ENCODE data around the gene DIP2B. TPM values are rescaled to one million over a fixed set of nuclear protein-coding genes. Genes with fewer than 3 reads are reported as not detected.

DIP2B gene
- total RNA-seq, 3 donors from 2014 or later (not counting 1 experiment from before 2014, with no cell fraction given): 17.2 to 23.2 (median 22.2) TPM

GRCh38 chr12:50639721-50640120, 134.9 kb downstream of the DIP2B start:
- H3K27ac Mint-ChIP-seq: no peak overlapping the region
- intact Hi-C loops (cut with micrococcal nuclease): no loop called here
- no peaks in the 10 kb centered on the region for H3K9me3 Mint-ChIP-seq
- no peak overlapping the region for H3K27ac ChIP-seq (ENCODE audit: low read length)
- H3K36me3 ChIP-seq (ENCODE audit: control insufficient read depth, insufficient read depth, low read length): peaks cover 2% of the 10 kb centered on the region
- no peak overlapping the region for H3K4me3 ChIP-seq (ENCODE audit: low read length)
- DNase-seq: no peak
- H3K4me1 ChIP-seq (ENCODE audit: control insufficient read depth, insufficient read depth, low read length): peaks cover 3% of the 10 kb centered on the region
- no peaks in the 10 kb centered on the region for H3K36me3 Mint-ChIP-seq
- no peaks in the 10 kb centered on the region for H3K27me3 ChIP-seq (ENCODE audit: control insufficient read depth, insufficient read depth, low read length)
- no peak for ATAC-seq
- peaks cover 21 to 32% of the 10 kb centered on the region in 2 donors for H3K4me1 Mint-ChIP-seq
- no peaks in the 10 kb centered on the region for H3K9me3 ChIP-seq (ENCODE audit: control insufficient read depth, insufficient read depth, low read length)
- no peak overlapping the region for H3K4me3 Mint-ChIP-seq
- H3K27me3 Mint-ChIP-seq (ENCODE audit: low read depth in 2 of 2): no peaks in the 10 kb centered on the region
- WGBS (ENCODE audit: insufficient coverage): 94% methylated on average over 1 of the region's 4 CpGs
- TF ChIP-seq CTCF (IDR thresholded peaks at IDR 0.05): no peak

DNA sequence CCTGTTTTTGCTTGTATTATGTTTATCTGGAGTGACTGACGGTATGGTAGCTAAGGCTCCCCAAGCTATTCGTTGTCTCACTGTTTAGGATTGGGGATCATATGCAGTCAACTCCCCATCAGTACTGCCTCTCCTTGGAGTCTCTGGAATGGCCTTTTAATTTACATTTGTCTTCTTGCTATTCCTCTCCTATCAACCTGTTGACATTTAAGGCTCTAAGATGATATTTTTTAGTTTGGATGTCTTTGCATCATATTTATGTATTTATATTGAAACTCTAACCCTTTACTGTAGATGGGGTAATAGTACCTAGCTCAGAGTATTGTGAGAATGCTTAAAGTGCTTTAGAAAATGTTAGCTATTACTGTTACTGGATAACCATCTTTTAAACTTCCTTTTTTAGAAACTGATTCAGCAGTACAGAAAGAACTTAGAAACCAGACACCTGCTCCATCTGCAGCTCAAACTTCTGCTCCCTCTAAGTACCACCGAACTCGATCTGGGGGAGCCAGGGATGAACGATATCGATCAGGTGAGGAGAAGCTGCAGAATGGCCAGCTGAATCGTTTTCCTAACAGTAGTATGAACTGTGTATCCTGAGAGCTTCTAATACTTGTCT, 135.6 kb downstream of the DIP2B start:
- H3K4me1 ChIP-seq (ENCODE audit: control insufficient read depth, insufficient read depth, low read length): peaks cover 3% of the 10 kb centered on the region
- Mint-ChIP-seq H3K4me3 (no peak overlapping the region), H3K9me3 (no peaks in the 10 kb centered on the region), H3K36me3 (no peaks in the 10 kb centered on the region), H3K4me1 (peaks cover 21 to 32% of the 10 kb centered on the region in 2 donors), H3K27ac (no peak overlapping the region), H3K27me3 (ENCODE audit: low read depth in 2 of 2) (no peaks in the 10 kb centered on the region)
- H3K9me3 ChIP-seq (ENCODE audit: control insufficient read depth, insufficient read depth, low read length): no peaks in the 10 kb centered on the region
- ATAC-seq: no peak
- no peaks in the 10 kb centered on the region for H3K27me3 ChIP-seq (ENCODE audit: control insufficient read depth, insufficient read depth, low read length)
- no peak overlapping the region for H3K4me3 ChIP-seq (ENCODE audit: low read length)
- TF ChIP-seq CTCF (IDR thresholded peaks at IDR 0.05): no peak
- peaks cover 2% of the 10 kb centered on the region for H3K36me3 ChIP-seq (ENCODE audit: control insufficient read depth, insufficient read depth, low read length)
- intact Hi-C loops (cut with micrococcal nuclease): no loop called here
- 57% methylated on average over 7 of the region's 7 CpGs for WGBS (ENCODE audit: insufficient coverage)
- H3K27ac ChIP-seq (ENCODE audit: low read length): no peak overlapping the region
- no peak for DNase-seq

GRCh38 chr12:50641566-50641965, 136.8 kb downstream of the DIP2B start:
- Mint-ChIP-seq H3K36me3 (no peaks in the 10 kb centered on the region), H3K9me3 (no peaks in the 10 kb centered on the region), H3K4me1 (peaks cover 21 to 32% of the 10 kb centered on the region in 2 donors), H3K27ac (no peak overlapping the region), H3K27me3 (ENCODE audit: low read depth in 2 of 2) (no peaks in the 10 kb centered on the region), H3K4me3 (no peak overlapping the region)
- intact Hi-C loops (cut with micrococcal nuclease): no loop called here
- ATAC-seq: no peak
- no peaks in the 10 kb centered on the region for H3K27me3 ChIP-seq (ENCODE audit: control insufficient read depth, insufficient read depth, low read length)
- H3K36me3 ChIP-seq (ENCODE audit: control insufficient read depth, insufficient read depth, low read length): peaks cover 2% of the 10 kb centered on the region
- no peak for TF ChIP-seq CTCF (IDR thresholded peaks at IDR 0.05)
- H3K4me3 ChIP-seq (ENCODE audit: low read length): no peak overlapping the region
- no peak for DNase-seq
- no peaks in the 10 kb centered on the region for H3K9me3 ChIP-seq (ENCODE audit: control insufficient read depth, insufficient read depth, low read length)
- no peak overlapping the region for H3K27ac ChIP-seq (ENCODE audit: low read length)
- 31% methylated on average over 4 of the region's 5 CpGs for WGBS (ENCODE audit: insufficient coverage)
- H3K4me1 ChIP-seq (ENCODE audit: control insufficient read depth, insufficient read depth, low read length): peaks cover 3% of the 10 kb centered on the region

GRCh38 chr12:50642035-50642451, 137.3 kb downstream of the DIP2B start:
- H3K4me3 Mint-ChIP-seq: no peak overlapping the region
- no peak for TF ChIP-seq CTCF (IDR thresholded peaks at IDR 0.05)
- H3K4me1 ChIP-seq (ENCODE audit: control insufficient read depth, insufficient read depth, low read length): peaks cover 3% of the 10 kb centered on the region
- no peaks in the 10 kb centered on the region for H3K27me3 Mint-ChIP-seq (ENCODE audit: low read depth in 2 of 2)
- DNase-seq (no peak), ATAC-seq (no peak)
- peaks cover 21 to 32% of the 10 kb centered on the region in 2 donors for H3K4me1 Mint-ChIP-seq
- H3K27me3 ChIP-seq (ENCODE audit: control insufficient read depth, insufficient read depth, low read length): no peaks in the 10 kb centered on the region
- H3K27ac ChIP-seq (ENCODE audit: low read length): no peak overlapping the region
- H3K36me3 Mint-ChIP-seq: no peaks in the 10 kb centered on the region
- H3K9me3 ChIP-seq (ENCODE audit: control insufficient read depth, insufficient read depth, low read length): no peaks in the 10 kb centered on the region
- no peak overlapping the region for H3K4me3 ChIP-seq (ENCODE audit: low read length)
- intact Hi-C loops (cut with micrococcal nuclease): no loop called here
- H3K36me3 ChIP-seq (ENCODE audit: control insufficient read depth, insufficient read depth, low read length): peaks cover 2% of the 10 kb centered on the region
- WGBS (ENCODE audit: insufficient coverage): 44% methylated on average over 1 of the region's 1 CpG
- no peaks in the 10 kb centered on the region for H3K9me3 Mint-ChIP-seq
- H3K27ac Mint-ChIP-seq: no peak overlapping the region

All from natural killer cell (primary cell).